Femur (tissue), 1 donor: Measurements from ENCODE around the gene TH.

Source experiments
- DNase-seq: peaks from one replicate; pipeline ENCODE4 v3.0.0-alpha.2; 2017

TH gene

GRCh38 chr11:2208691-2209369 lies 37.2 kb upstream of the TH start:
- DNase-seq = peak; percentile 22

DNA sequence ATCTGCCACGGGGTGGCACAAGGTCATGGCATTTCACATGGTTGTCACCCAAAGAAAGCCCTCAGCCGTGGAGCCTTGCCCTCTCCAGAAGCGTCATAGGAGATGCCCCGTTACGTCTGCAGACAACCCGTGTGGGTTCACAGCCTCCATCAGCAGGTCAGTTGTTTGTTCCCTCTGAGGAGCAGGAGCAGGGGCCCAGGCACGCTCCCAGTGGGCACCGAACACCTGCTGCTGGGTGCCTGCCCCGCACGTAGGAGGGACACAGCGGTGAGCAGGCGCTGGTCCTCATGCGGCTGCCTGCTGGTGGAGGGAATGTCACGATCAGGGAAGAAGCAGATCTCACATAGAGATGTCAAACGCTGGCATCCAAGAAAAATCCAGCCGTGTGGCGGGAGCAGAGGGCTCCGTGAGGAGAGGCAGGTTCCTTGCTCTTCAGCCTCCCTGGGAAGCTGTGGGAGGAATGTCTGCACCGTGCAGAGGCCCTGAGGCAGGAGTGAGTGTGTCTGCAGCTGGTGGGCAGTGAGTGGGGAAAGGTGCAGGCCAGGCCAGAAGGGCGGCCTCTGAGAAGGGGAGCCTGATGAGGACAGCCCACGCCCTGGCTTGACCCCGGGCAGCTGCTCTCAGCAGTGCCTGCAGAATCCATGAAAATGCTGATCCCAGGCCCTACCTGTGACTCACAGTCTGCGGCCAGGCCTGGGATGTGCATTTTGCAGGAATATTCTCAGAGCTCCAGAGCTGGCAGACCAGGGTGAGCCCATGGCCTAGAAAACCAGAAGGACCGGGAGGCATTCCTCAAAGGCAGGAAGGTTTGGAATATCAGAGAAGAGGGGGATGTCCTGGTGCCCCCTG lies 36.4 kb upstream of the TH start:
- DNase-seq = no peak

GRCh38 chr11:2207212-2207611 lies 35.6 kb upstream of the TH start:
- DNase-seq = peak; percentile 7

DNA sequence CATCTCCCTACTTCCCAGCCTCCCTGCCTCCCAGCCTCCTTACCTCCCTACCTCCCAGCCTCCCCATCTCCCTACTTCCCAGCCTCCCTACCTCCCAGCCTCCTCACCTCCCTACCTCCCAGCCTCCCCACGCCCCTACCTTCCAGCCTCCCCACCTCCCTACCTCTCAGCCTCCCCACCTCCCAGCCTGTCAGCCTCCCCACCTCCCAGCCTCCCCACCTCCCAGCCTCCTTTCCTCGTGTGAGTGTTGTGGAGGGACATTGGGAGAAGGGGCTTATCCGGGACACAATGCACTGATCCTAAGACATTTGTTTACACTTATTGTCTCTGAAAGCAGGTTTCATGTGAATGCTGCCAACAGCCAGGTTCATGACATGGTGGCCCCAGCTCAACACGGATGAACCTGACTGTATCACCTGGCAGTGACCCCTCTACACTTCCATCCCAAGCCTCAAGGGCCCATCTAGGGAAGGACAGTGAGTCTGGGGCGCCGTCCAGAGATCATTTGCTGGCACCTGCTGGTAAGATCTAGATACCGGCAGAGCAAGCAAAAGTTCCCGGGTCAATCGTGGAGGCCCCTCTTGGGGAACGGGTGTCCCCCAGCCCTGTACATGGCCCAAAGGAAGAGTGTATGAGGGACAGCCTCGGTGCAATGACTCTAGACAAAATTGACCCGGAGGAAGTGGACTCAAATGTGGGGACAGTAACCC lies 34.5 kb upstream of the TH start:
- DNase-seq = peak; percentile 4

DNA sequence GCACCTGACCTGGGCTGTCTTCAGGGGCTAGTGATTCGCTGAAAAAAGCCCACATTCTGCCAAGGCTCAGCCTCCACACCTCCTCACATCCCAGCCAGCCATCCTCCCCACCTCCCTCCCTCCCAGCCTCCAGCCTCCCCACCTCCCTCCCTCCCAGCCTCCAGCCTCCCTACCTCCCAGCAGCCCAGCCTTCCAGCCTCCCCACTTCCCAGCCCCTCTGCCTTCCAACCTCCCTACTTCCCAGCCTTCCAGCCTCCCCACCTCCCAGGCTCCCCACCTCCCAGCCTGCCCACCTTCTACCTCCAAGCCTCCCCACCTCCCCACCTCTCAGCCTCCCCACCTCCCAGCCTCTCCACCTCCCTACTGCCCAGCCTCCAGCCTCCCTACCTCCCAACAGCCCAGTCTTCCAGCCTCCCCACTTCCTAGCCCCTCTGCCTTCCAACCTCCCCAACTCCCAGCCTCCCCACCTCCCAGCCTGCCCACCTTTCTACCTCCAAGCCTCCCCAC lies 33.7 kb upstream of the TH start:
- peak; percentile 11 for DNase-seq

DNA sequence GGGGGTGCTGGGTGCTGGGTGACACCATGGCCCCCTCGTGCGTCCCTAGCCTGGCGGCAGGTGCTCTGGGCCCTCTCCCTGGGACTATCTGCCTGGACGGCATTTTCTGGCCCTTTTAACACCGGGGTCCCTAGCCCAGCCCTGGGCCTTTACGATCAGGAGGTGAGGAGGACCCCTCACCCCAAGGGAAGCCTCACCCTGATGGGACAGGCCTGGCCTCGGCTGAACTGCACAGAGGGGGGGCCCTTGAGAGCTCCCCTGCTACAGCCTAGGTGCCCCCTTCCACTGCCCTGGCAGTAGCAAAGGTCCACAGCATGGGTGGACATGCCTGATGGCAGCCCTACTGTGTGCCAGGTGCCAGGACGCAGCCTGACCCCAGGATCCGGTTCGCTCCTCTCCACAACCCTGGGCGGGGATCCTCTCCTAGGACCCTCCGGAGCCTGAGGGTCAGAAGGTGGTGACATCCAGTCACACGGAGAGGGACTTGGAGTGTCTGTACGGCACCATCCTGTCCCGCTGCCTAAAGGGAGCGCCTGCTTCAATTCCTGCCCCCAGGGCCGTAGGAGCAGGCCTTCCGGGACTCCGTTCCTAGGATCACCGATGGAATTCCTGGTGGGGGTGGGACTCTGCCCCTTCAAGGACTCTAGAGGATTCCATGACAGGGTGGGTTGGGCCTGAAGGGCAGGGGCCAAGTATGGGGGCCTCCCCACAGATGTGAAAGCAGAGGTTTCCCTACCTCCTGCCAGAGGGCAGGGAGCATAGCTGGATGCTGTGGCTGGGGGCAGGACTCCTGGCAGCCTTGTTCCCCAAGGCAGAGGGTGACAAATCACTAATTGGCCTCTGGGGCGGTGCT lies 33.0 kb upstream of the TH start:
- DNase-seq = peak; percentile 11

DNA sequence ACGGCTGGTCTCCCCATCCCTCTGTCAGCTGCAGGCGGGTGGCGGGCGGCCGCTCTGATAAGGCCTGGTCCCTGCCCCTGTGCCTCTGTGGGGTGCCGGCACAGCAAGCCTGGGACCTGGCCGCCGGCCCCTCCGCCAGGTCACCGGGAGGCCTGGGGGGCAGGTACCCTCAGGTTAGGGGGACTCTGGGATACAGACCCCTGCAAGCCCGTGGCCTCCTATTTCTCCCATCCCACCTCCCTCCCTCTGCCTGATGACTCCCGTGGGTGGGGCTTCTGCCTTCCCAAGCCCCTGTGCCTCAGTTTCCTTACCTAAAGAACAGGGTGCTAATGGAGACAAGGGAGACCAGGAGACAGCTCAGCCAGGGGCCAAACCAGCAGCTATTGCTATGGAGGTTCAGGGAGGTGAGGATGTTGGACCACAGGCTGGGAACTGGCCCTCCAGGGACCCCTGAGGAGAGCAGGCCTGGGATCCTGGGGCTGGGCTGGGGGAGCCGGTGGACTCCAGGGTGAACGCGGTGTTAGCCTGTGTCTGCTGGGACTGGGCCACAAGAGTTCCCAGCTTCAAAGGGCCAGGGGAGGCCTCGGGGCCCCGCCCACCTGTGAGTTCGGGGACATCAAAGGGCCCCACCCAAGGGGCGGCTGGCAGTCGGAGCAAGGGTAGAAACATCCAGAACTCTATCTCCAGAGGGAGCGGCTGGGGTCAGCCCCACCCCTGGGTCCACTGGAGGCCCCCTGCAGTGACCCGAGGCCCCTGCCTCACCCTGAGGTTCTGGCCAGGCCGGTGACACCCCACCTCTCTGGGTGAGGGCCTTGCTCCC lies 32.0 kb upstream of the TH start:
- DNase-seq = peak; percentile 11

- peak; percentile 18 for DNase-seq
Measured at GRCh38 chr11:2202900-2203439, 31.4 kb upstream of the TH start.

- no peak for DNase-seq
Measured at GRCh38 chr11:2202071-2202899, 30.7 kb upstream of the TH start.

DNA sequence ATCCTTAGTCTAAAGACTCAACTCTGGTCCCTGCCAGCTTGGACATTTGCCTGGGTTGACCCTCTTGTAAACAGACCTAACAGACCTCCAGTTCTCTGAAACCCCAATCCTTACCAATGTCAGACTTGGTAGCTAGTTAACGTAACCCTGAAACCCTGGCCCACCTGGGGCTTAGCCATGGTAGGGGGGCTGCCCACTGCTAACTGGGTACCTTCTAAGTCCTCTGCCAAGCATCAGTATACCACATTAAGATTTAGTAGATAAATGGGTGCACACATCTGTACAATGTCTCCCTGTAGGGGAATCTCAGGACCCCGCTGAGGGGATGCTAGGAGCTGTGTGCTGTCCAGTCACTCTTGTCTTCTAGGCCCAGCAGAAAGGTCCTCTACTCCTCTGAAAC lies 29.9 kb upstream of the TH start:
- DNase-seq = no peak

DNA sequence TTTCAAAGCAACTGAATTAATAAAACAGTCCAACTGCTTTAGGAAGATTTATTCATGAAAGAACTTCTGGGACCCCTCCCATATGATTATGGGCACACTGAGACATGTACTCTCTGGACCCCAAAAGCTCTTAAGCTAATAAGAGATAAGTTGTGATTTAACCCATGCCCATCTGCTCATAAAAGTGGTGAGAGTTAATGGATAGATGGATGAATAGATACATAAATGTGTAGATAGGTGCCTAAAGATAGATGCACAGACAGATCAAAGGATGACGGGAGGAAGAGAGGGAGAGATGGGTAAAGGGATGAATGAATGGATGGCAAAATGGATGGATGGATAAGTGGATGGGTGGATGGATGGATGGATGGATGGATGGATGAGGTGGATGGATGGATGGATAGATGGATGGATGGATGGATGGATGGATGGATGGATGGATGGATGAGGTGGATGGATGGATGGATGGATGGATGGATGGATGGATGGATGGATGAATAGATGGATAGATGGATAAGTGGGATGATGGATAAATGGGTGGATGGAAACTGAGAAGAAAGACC lies 29.4 kb upstream of the TH start:
- no peak for DNase-seq

GRCh38 chr11:2200536-2200935 lies 28.9 kb upstream of the TH start:
- DNase-seq = no peak

DNA sequence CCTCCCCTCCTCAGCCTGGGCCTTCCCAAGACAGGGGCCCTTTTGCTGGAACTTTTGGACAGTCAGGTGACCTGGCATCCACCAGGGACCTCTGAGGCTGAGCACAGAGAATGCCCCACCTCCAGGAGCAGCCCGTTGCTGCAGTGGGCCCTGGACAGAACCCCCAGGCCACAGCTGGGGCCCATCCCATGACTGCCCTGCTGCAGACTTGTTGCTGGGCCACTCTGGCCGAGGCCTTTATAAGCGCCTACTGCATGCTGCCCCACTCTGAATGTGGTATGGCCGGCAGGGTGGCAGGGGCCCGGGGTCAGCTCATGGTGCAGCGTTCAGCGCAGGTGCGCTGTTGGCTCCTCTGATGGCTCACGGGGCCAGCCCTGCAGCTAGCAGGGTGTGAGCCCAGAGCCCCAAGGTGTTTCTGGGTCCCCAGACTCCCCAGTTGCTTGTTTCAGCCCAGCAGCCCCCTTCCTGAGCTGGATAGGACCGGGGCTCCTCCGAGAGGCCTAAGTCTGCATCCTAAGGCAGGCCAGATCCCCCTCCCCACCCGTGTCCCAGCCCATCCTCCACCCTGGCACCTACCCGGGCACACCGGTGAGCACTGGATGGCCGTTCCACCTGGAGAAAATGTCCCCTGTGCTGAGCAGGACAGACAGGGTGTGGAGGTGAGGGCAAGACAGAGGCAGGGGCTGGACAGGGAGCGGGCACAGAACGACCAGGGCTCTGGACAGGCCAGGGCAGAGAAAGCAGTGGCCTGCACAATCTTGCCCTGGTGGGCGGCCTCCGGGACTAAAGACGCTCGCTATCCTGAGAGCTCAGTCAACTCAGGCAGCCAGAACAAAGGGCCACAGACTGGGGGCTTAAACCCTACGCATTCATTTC lies 28.1 kb upstream of the TH start:
- no peak for DNase-seq

DNA sequence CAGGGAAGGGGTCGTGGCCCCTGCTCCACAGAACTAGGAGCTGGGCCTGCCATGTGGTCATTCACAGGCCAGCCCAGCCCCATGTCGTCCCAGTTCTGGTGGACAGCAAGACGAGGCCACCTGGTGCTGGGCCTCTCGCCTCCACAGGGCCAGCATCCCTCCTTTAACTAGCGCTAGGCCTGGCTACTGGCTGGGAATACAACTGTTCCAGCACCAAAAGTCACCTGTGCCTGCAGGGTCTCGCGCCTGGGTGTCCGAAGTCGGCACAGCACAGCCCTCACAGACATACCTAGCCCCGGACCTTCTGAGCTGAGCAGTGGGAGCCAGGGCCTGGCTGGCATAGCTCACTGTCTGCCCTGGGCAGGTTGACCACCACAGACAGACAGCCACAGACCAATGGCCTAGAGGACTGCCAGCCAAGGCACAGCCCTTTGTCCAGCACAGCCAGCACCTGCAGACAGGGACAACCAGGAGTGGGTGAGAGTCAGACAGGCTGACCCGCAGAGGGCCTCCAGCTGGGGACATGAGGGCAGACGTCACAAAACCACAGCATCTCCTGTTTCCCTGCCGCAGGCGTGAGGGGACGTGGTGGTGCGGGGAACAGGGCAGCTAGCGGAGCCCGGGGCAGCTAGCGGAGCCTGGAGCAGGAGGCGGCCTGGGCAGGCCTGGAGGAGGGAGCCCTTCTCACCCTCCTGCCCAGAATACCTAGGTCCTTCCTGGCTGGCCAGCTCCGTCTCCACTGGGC lies 27.2 kb upstream of the TH start:
- DNase-seq = no peak

DNA sequence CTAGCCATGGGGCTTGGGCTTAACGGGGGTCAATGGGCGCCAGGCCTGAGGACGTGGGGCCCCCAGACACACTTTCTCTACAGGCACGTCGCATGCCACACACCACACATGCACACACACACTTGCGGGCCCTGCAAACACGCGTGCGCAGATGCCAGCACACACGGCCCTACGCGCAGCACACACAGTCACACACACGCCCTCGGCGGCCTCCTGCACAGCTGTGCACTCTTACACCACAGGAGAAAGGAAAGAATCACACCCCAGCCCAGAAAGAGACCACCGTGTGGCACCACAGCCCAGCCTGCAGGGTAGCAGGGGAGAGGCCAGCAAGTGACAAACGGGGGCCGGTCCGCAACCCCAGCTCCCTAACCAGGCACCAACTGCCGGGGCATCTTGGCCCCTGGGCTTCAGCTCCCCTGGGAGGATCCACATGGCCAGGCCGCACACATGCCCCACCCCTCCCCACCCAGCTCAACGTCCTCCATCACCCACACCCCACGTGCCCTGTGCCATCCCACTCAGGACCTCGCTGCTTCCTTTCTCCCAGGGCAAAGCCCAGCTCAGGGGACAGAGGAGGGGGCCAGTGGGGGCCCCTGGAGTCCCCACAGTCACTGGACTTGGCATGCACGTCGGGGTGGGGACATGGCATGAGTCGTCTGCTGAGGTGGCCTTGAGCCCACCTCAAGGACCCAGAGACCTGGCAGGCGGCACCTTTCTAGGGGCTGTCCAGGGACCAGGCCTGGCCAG lies 26.3 kb upstream of the TH start:
- DNase-seq = no peak

DNA sequence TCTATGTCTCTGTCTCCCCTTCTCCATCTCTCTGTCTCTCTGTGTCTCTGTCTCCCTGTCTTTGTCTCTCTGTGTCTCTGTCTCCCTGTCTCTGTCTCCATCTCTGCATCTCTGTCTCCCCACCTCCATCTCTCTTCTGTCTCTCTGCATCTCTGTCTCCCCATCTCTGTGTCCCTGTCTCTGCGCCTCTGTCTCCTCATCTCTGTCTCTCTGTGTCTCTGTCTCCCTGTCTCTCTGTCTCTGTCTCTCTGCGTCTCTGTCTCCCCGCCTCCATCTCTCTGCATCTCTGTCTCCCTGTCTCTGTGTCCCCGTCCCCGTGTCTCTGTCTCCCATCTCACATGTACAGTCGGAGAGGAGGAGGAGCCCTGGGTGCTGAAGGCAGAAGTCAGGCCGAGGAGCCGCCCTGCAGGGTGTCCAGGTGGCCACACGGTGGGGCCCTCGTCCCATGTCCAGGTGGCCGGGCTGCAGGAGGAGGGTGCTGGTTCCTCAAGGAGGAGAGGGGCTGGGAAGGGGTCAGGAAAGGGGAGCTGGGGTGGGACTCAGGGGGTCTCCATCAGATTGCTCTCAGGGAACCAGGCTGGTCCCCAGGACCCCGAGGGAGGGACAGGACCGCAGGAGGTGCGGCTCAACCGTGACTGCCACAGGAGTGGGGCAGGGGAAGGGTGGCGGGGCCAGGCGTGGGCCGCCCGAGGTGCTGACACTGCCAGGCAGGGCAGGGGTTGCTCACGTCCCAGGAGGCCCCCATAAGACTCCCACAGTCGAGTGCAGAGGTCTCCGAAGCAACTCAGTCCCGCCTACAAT lies 25.6 kb upstream of the TH start:
- peak; percentile 85 for DNase-seq

GRCh38 chr11:2195756-2196088 lies 24.1 kb upstream of the TH start:
- DNase-seq = no peak
